Lower lobe of right lung (tissue), 2 donors: ENCODE data around the gene B4GALT6. TPM values are rescaled to one million over a fixed set of nuclear protein-coding genes. Genes with fewer than 3 reads are reported as not detected.
A peak's percentile ranks its signal among the peaks of the same experiment; 100 is the strongest.

Experiments used
- ATAC-seq, 2 donors: fragments of 200-7000 bp; cut with Tn5 transposase; one replicate each; pipeline ENCODE4 v1.9.1; 2020 to 2022; ENCODE audit warnings: mild to moderate bottlenecking in 2 of 2, moderate library complexity in 2 of 2
- DNase-seq: peaks from one replicate; pipeline ENCODE4 v3.0.0-alpha.2; 2020
- H3K27ac ChIP-seq: fragments of 200-600 bp; one replicate; pipeline ENCODE4 v1.8.0; 2022
- H3K27me3 ChIP-seq: fragments of 200-600 bp; one replicate; pipeline ENCODE4 v1.8.0; 2022; ENCODE audit warnings: low read depth
- H3K36me3 ChIP-seq: fragments of 200-600 bp; one replicate; pipeline ENCODE4 v1.8.0; 2022; ENCODE audit warnings: mild to moderate bottlenecking
- H3K4me1 ChIP-seq: fragments of 200-600 bp; one replicate; pipeline ENCODE4 v1.8.0; 2022
- H3K4me3 ChIP-seq: fragments of 200-600 bp; one replicate; pipeline ENCODE4 v1.8.0; 2022; ENCODE audit warnings: mild to moderate bottlenecking
- H3K9me3 ChIP-seq: fragments of 200-600 bp; one replicate; pipeline ENCODE4 v1.8.0; 2022
- CTCF ChIP-seq: fragments of 200-600 bp; IDR thresholded peaks from one replicate; pipeline ENCODE4 v1.8.0; 2022; ENCODE audit warnings: antibody characterized with exemption, mild to moderate bottlenecking
- intact Hi-C: fragments of 100-400 bp; cut with DNase I; formaldehyde crosslinking; loops from one replicate; pipeline ENCODE4 v1.11.0; 2022
- total RNA-seq: library from RNA; stranded (reverse); fragmentation: NEBNext Ultra II Directional; extraction: Animal tissue kit (Norgen Biotek cat#: 25700); gene quantifications from one replicate; pipeline ENCODE4 v1.2.1, GENCODE V29; 2021
- donor health status: DM: no; HTN: yes; CAD: no; lungs with severe emphysema.

Gene B4GALT6
- total RNA-seq, 1 donor from 2014 or later: 4.6 TPM

- H3K9me3 ChIP-seq: no peaks in the 10 kb centered on the region
- H3K27ac ChIP-seq: no peak overlapping the region
- H3K36me3 ChIP-seq: no peaks in the 10 kb centered on the region
- ATAC-seq (no peak), DNase-seq (no peak)
- H3K4me1 ChIP-seq: peaks cover 11% of the 10 kb centered on the region
- H3K4me3 ChIP-seq: no peak overlapping the region
- TF ChIP-seq CTCF: no peak
- intact Hi-C loops: no loop called here
- no peaks in the 10 kb centered on the region for H3K27me3 ChIP-seq
Measured at GRCh38 chr18:31688606-31689005, 4.2 kb upstream of the B4GALT6 start.

- peaks cover 12% of the 10 kb centered on the region for H3K4me1 ChIP-seq
- intact Hi-C loops: no loop called here
Measured at GRCh38 chr18:31686986-31687928, 2.9 kb upstream of the B4GALT6 start.

GRCh38 chr18:31686572-31686971 is 2.2 kb upstream of the B4GALT6 start:
- Histone ChIP-seq H3K27me3 (no peaks in the 10 kb centered on the region), H3K36me3 (no peaks in the 10 kb centered on the region), H3K4me3 (no peak overlapping the region), H3K4me1 (peaks cover 12% of the 10 kb centered on the region), H3K9me3 (no peaks in the 10 kb centered on the region), H3K27ac (no peak overlapping the region)
- no peak for TF ChIP-seq CTCF
- no peak for DNase-seq
- no peak for ATAC-seq
- intact Hi-C loops: no loop called here

More at GRCh38 chr18:31686986-31687928, 2.9 kb upstream of the B4GALT6 start:
- no peak overlapping the region for H3K27ac ChIP-seq
- no peaks in the 10 kb centered on the region for H3K9me3 ChIP-seq
- no peak overlapping the region for H3K4me3 ChIP-seq
- H3K27me3 ChIP-seq: no peaks in the 10 kb centered on the region
- no peak for TF ChIP-seq CTCF
- ATAC-seq (no peak), DNase-seq (no peak)
- no peaks in the 10 kb centered on the region for H3K36me3 ChIP-seq

- Histone ChIP-seq H3K9me3 (no peaks in the 10 kb centered on the region), H3K4me3 (peak overlapping the region; percentile 60), H3K27me3 (no peaks in the 10 kb centered on the region), H3K4me1 (peaks cover 12% of the 10 kb centered on the region), H3K27ac (peak overlapping the region; percentile 56), H3K36me3 (no peaks in the 10 kb centered on the region)
- intact Hi-C loops: no loop called here
- DNase-seq: peak; percentile 71
- TF ChIP-seq CTCF: peak; percentile 39
- ATAC-seq: peak; percentile 93
Measured at GRCh38 chr18:31685097-31686082, 1.0 kb upstream of the B4GALT6 start.

GRCh38 chr18:31683968-31684278 is 458 bp downstream of the B4GALT6 start:
- peaks cover 12% of the 10 kb centered on the region for H3K4me1 ChIP-seq
- intact Hi-C loops: no loop called here
- H3K4me3 ChIP-seq: peak overlapping the region; percentile 60
- DNase-seq (no peak), ATAC-seq (no peak)
- TF ChIP-seq CTCF: no peak
- H3K9me3 ChIP-seq: no peaks in the 10 kb centered on the region
- no peak overlapping the region for H3K27ac ChIP-seq
- no peaks in the 10 kb centered on the region for H3K27me3 ChIP-seq
- H3K36me3 ChIP-seq: no peaks in the 10 kb centered on the region
